ENCODE results near the gene RHEX.
A peak's percentile ranks its signal among the peaks of the same experiment; 100 is the strongest.
"Not testable (repeated sequence)": the region's sequence is repeated elsewhere in the genome, so short reads cannot be mapped to it uniquely, and the experiment has no call there.

RHEX gene

DNA sequence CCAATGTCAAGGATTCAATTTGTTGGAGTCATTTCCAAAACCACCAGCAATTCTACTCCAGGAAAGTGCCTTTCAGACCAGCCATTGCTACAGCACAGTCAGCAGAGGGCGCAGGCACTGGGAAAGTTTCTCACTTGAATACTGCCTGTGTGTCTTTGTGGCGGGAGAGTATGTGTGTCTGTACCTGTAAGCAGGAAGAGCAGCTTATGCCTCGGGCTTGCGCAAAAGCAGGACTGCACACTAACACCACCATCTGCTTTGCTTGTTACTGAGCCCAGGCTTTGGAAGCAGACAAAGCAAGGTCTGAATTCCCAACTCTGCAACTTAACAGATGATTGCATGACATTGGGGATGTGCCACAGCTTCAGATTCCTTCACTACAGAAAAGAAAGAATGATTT is 22.3 kb upstream of the RHEX start:
- peak; percentile 72 for DNase-seq

DNA sequence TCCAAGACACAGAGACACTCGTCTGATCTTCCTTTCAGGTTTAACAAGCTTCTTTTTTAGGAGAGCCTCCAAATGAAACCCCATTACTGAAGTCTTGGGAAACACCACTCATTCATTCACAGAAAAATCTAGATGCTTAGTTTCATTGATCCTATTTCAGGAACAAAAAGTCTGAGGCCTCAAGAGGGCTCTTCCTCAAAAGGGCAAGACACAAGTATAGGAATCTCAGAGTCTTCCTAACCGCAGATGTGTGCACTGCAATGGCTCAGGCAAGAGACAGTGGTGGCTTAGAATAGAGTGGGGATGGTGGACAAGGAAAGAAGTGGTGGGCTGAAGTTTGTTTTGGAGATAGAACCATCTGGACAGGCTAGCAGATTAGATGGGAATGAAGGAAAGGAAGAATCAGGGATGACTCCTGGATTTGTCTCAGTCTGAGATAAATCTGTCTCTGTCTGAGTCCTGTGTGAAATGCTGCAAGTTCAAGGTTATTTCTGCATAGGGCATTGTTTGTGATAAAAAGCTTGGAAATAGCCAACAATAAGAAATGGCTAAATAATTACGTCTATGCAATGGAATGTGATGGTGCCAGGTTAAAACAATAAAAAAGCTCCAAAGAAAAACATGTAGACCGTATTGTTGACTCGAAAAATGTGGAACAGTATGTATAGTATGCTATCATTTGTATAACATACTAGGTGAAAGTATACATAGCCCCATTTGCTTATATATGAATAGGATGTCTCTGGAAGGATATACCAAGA is 20.4 kb upstream of the RHEX start:
- no peak for DNase-seq

- no peak for DNase-seq
Measured at GRCh38 chr1:206035027-206035426, 17.9 kb upstream of the RHEX start.

DNA sequence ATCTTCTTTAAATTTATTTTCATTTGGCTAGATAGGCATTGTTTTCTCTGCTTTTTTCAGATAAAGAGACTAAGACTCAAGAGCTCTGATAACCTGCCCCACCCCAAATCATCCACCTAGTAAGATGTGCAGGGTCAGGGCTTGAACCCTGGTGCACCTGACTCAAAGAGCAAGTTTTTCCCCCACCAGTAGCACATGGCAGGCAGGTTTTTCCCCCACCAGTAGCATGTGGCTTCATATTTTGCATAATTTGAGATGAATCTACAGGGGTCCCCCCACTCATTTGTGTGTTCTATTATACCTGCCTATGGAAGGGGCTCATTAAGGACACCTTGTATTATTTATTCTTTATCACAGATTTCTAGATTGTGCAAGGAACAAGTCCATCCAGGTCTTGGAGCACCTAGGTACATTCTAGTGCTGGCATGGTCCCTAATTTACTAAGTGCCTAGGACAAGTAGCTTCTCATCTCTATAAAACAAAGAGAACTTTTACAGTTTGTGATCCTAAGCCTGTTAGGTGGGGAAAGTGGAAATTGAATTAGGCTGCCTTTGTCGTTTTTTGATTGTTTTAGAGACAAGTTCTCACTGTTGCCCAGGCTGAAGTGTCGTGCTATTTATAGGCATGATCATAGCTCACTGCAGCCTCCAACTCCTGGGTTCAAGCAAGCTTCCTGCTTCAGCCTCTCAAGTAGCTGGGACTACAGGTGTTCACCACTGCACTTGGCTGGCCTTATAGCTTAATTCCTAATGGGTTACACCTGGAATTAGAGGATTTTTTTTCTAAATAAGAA is 16.1 kb upstream of the RHEX start:
- DNase-seq = no peak

GRCh38 chr1:206037581-206037980 is 15.4 kb upstream of the RHEX start:
- peak; percentile 68 for DNase-seq

- no peak for DNase-seq
Measured at GRCh38 chr1:206039046-206039973, 13.7 kb upstream of the RHEX start.

DNA sequence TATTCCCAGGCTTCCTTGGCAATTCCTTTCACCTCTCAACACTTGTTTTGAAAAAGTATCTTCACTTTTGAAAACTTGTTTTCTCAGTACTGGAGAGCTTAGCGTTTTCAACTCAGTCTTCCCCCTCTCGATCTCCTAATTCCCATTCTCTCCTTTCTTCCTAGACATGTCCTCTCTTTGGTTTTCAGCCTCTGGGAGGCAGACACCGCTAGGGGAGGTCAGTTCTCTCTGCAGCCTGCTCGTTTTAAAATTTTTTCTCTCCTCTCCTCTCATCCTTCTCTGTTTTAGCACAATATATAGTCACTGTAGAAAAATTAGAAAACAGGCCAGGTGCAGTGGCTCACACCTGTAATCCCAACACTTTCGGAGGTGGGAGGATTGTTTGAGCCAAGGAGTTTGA is 12.6 kb upstream of the RHEX start:
- no peak for DNase-seq

DNA sequence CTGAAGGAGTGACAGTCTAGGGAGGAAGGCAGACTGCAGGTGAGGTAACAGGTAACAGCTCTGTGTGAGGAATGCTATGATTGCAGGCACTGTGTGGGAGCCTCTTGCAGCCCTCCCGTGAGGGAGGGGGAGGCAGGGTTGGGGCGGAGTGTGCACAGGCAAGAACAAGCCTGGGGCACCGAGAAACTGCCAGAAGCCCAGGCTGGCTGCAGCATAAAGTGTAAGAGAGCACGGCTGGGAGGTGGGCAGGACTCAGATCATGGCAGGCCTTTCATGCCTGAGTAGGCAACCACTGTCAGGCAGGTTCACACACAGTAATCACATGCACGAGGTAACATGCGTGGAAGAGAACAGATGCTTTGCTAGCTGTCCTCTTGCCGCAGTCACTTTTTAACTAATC is 11.3 kb upstream of the RHEX start:
- DNase-seq = no peak

GRCh38 chr1:206047271-206047670 is 5.7 kb upstream of the RHEX start:
- no peak for DNase-seq

- no peak for DNase-seq
Measured at GRCh38 chr1:206048582-206048981, 4.4 kb upstream of the RHEX start.

- DNase-seq = no peak
Measured at GRCh38 chr1:206049293-206049692, 3.7 kb upstream of the RHEX start.

DNA sequence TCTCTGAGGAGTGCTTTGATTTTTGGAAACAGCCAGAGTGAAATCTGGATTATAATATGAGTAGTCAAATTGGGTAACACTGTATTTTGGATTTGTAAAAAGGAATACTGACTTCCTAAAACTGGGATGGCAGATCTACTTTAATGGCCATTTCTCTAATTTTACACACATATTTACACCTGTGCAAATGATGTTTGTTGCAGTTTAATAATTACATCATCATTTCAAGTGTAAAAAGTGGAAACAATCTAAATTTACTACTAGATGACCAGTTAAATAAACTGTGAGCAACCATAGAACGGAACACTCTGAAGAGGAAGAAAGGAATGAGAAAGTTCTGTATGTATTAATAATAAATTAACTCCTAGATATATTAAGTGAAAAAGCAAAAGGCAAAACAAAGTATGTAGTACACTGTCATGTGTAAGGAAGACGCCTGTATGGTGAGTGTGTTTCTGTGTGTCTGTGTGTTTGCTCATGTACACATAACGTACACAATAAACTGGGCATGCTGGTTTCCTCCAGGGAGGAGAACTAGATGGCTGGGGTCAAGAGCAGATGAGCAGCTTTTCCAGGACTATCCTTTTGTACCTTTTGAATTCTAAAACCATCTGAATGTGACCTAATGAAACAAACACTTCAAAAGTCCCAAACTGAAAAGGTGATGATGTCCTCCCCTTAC is 2.9 kb upstream of the RHEX start:
- DNase-seq = no peak

GRCh38 chr1:206050655-206051235 is 2.2 kb upstream of the RHEX start:
- DNase-seq = no peak

- DNase-seq = not testable (repeated sequence)
Measured at GRCh38 chr1:206052231-206052865, 625 bp upstream of the RHEX start.

GRCh38 chr1:206053616-206054015 is 643 bp downstream of the RHEX start:
- not testable (repeated sequence) for DNase-seq

GRCh38 chr1:206055069-206055625 is 2.2 kb downstream of the RHEX start:
- DNase-seq = not testable (repeated sequence)

DNA sequence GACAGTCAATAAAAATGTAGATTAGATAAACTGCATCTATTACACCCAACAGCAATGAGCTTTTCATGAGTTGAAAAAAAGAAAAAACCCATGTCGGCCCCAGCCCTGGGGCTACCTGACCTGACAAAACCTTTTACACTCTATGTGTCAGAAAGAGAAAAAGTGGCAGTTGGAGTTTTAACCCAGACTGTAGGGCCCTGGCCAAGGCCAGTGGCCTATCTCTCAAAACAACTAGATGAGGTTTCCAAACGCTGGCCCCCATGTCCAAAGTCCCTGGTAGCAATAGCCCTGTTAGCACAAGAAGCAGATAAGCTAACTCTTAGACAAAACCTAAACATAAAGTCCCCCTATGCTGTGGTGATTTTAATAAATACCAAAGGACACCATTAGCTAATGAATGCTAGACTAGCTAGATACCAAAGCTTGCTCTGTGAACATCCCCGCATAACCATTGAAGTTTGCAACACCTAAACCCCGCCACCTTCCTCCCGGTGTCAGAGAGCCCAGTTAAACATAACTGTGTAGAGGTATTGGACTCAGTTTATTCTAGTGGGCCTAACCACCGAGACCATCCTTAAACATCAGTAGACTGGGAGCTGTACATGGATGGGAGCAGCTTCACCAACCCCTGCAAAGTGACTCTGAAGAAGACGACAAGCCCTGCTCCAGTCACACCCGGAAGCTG is 2.8 kb downstream of the RHEX start:
- not testable (repeated sequence) for DNase-seq

- DNase-seq = not testable (repeated sequence)
Measured at GRCh38 chr1:206058289-206058926, 5.4 kb downstream of the RHEX start.

DNA sequence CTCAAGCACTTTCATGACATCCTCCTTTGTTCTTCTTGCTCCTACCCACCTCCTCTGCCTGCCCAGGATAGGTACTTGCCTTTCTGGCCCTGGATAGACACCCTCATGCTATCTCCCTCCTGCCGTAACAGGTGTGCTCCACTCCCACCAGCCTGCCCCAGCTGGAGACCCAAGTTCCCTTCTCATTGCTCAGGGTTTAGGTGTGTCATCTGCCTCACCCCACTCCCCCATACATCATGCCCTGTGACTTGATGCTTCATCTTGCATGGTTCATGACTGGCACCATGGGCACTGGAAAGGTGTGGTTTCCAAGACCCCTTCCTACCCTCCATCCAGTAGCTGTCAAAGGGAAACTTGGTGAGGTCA is 5.9 kb downstream of the RHEX start:
- no peak for DNase-seq

DNA sequence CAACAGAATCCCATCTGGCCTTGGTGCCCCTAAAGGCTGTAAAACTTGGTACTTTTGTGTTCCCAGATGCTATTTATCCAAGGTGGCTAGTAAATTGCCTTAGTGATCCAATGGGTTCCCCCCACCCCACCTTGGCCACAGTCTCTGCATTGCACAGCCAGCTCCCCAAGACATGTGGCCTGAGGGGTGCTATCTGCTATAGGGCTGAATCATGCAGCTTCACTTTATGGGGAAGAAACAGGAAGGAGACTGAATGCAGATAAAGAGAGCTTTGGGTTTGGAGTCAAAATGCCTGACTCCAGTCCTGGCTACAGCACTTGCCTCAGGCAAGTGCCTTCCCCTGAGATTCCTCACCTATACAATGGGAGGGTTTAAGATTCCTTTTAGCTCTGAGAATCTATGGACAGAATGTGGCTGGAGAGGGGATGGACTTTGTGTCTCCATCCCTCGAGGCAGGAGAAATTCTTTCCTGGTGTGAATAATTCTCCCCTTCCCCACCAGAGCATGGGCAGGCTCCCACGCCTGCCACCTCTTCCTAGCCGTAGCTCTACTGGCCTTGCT is 6.5 kb downstream of the RHEX start:
- no peak for DNase-seq

Measured in NCI-H524 treated with DMSO at 0.1 percent for 48 hours (cell line).